HG02798 (cell line): ENCODE results near the gene IWS1.
"Not testable (repeated sequence)": the region's sequence is repeated elsewhere in the genome, so short reads cannot be mapped to it uniquely, and the experiment has no call there.

ENCODE experiments used
- ATAC-seq: cut with Tn5 transposase; IDR thresholded peaks from one replicate; pipeline ENCODE4 v1.9.1; 2021; ENCODE audit warnings: mild to moderate bottlenecking; ENCODE audit not compliant: unreplicated experiment, poor library complexity

IWS1 gene

GRCh38 chr2:127530245-127531140, 4.2 kb upstream of the IWS1 start:
- no peak for ATAC-seq

GRCh38 chr2:127529416-127529815, 3.1 kb upstream of the IWS1 start:
- not testable (repeated sequence) for ATAC-seq

GRCh38 chr2:127528487-127528886, 2.2 kb upstream of the IWS1 start:
- ATAC-seq: no peak

GRCh38 chr2:127527001-127527804, 914 bp upstream of the IWS1 start:
- peak; percentile 2 for ATAC-seq

GRCh38 chr2:127525691-127526131, 578 bp downstream of the IWS1 start:
- no peak for ATAC-seq

GRCh38 chr2:127524198-127524834, 2.0 kb downstream of the IWS1 start:
- not testable (repeated sequence) for ATAC-seq

- ATAC-seq: no peak
These were observed 2.9 kb downstream of the IWS1 start for GRCh38 chr2:127523269-127523939.

- no peak for ATAC-seq
These were observed 5.9 kb downstream of the IWS1 start for GRCh38 chr2:127520424-127520823.

- no peak for ATAC-seq
These were observed 8.8 kb downstream of the IWS1 start for GRCh38 chr2:127517465-127517864.

GRCh38 chr2:127516041-127516762, 10.1 kb downstream of the IWS1 start:
- ATAC-seq: no peak

GRCh38 chr2:127515383-127515915, 10.8 kb downstream of the IWS1 start:
- ATAC-seq: no peak

GRCh38 chr2:127514485-127514884, 11.8 kb downstream of the IWS1 start:
- ATAC-seq: no peak

GRCh38 chr2:127514076-127514475, 12.2 kb downstream of the IWS1 start:
- ATAC-seq: no peak

GRCh38 chr2:127512362-127512761, 13.9 kb downstream of the IWS1 start:
- ATAC-seq: no peak

GRCh38 chr2:127511917-127512316, 14.4 kb downstream of the IWS1 start:
- ATAC-seq: no peak

- no peak for ATAC-seq
These were observed 15.1 kb downstream of the IWS1 start for GRCh38 chr2:127511090-127511695.

- ATAC-seq: no peak
These were observed 16.2 kb downstream of the IWS1 start for GRCh38 chr2:127510073-127510472.

GRCh38 chr2:127508631-127509034, 17.7 kb downstream of the IWS1 start:
- no peak for ATAC-seq
